GM18499 (cell line): Measurements from ENCODE around the gene TTN.
"Not testable (repeated sequence)": the region's sequence is repeated elsewhere in the genome, so short reads cannot be mapped to it uniquely, and the experiment has no call there.

Source experiments
- ATAC-seq: cut with Tn5 transposase; IDR thresholded peaks from one replicate; pipeline ENCODE4 v1.9.1; 2021; ENCODE audit warnings: moderate number of reproducible peaks; ENCODE audit not compliant: insufficient read depth, unreplicated experiment

Gene TTN

DNA sequence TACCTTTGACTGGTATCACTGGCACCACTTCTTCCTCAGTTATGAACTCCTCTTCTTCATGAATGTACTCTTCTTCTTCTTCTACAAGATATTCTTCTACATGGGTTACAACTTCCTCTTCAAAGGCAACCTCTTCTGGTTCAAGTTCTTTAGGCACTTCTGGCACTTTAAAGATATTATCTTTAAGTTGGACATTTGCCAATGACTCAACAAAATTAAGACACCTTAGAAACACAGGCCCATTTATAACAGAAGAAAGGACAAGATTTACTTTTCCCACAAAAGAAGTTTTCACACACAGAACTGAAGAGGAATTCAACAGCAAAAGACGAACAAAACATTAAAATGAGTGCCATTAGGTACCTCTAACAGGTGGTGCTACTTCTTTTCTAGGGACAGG, 127.3 kb downstream of the TTN start:
- no peak for ATAC-seq

DNA sequence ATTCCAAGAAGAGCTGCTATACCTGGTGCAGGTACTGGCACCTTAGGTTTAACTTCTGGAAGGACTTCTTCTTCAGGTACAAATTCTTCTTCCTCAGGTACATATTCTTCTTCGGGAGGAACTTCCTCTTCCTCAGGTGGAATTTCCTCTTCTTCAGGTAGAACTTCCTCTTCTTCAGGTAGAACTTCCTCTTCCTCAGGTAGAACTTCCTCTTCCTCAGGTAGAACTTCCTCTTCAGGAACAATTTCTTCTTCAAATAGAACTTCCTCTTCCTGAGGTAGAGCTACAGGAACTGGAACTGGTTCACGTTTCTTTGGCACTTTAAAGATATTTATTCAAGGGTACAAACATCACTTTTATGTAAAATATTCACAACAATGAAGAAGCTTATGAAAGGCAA, 129.6 kb downstream of the TTN start:
- no peak for ATAC-seq

DNA sequence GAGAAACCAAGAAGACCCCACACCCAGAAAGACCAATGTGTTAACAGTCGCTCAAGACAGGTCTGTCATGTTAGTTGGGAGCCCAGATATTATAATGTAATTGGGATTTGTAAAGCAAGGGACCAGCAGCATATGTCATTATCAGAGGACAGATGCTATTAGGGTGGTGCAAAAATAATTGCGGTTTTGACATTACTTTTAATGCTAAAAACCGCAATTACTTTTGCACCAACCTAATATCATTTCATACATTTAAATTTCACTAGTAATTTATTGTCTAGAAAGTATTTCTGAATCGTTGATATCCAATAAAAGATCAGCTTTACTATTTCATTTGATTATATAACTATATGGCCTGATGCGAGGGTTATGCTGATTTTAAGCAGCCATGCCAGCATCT, 131.2 kb downstream of the TTN start:
- ATAC-seq: no peak

DNA sequence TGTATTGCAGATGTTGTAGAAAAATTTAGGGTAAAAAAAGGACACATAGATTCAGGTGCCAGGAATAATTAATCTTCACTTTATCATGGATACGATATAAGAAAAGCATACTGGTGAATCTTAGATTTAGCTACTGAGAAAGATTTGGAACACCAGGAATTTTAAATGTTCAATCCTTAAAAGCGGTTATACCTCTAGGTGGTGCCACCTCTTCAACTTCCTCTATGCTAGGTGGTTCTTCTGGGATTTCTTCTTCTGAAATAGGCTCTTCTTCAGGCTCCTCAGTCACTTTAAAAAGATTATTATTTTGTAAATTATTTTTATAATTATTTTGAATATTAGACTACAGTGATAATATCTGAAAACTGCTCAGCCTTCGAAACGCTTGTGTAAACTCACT, 133.1 kb downstream of the TTN start:
- ATAC-seq: no peak

DNA sequence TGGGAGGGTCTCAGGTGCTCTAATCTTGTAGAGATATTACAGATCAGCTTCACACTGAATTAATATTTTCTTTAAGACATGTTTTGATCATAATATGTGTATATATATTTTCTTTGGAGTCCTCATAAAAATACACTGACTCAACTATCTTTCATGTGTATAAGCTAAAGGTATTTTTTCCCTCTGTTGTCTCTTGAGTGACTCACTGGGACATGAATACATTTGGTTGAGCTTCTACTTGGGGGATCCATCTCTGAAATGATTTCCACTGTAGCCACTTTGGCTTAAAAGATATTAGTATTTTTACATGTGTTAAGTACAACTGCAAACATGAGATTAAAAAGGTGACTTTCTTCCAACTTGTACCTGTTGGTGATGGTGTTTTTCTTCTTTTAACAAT, 140.8 kb downstream of the TTN start:
- ATAC-seq: no peak

DNA sequence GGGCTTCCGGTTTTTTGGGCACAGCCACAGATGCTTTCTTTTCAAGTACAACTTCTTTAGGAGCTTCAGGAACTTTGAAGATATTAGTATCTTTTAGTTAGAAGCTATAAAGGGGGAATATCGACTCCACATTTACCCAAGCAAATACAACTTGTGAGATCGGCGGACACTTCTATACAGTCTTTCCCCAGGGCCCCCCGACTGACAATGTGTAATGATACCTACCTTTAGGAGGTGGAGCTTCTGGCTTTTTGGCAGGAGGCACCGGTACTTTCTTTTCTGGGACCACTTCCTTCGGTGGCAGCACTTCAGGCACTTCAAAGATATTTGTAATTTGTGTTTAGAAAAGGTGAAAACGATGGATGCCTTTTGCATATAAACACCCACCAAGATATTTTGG, 148.7 kb downstream of the TTN start:
- ATAC-seq: not testable (repeated sequence)

DNA sequence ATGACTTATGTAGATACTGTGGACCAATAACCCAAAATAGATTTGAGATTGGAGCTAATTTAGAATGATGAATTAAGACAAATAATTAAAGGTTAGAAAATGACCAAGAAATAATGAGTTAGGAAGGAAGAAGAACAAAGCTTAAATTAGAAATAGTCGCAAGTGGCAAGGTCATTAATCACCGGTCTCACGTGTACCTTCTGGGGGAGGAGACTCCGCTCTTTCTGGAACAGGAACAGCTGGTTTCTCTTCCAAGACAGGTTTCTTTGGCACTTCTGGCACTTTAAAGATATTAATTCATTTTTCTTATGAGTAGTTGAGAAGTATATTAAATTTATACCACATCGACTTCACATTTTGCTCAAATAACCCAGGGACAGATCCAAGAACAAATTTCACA, 156.7 kb downstream of the TTN start:
- no peak for ATAC-seq

DNA sequence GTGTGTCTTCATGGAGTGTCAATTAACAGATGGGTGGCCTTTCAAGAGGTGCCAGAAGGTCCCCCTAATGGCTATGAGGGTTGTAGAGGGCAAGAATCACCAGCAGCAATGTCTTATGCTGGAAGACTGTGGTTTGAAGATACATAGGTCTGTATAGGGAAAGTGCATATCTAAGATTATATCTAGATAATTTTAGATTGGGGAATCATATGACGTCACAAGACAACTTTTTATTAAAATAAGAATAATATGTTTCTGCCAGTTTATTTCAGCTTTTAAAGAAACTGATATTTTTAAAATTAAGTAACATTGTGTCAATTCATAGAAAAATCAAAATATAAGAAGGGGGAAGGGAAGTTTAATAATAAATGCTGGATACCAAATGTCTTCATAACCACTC, 162.3 kb downstream of the TTN start:
- ATAC-seq: no peak

DNA sequence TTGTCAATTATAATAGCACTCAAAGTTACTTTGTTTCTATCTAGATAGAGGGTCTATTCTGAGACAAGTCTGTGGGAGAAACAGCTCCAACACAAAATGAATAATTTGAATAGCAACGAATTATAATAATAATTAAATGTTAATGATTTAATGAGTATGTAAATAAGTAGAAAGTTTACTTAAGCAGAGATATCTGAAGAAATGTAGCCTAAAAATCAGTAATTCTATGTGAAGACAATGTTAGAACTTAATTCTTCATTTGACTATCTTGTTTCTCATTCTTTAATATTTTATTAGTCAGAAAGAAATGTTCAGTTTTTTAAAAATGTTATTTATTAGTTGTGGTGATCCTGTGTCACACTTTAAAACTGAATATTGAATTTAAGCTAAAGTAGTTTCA, 165.7 kb downstream of the TTN start:
- ATAC-seq: no peak

DNA sequence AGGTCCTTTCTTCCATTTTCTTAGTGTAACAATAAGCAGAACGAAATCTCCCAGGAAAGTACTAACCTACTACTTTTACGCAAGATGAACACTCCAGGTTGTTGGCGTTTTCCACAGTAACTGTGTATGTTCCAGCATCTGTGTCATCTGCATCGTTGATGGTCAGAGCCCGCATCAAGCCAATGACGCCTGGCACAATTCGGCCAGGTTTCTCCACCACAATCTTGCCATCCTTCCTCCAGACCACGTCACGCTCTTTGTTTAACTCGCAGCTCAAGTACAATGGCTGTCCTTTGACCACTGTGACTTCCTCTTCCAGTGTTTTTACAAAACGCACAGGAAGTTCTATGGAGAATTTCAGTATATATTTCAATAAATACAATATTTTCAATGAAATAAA, 171.3 kb downstream of the TTN start:
- ATAC-seq: no peak

DNA sequence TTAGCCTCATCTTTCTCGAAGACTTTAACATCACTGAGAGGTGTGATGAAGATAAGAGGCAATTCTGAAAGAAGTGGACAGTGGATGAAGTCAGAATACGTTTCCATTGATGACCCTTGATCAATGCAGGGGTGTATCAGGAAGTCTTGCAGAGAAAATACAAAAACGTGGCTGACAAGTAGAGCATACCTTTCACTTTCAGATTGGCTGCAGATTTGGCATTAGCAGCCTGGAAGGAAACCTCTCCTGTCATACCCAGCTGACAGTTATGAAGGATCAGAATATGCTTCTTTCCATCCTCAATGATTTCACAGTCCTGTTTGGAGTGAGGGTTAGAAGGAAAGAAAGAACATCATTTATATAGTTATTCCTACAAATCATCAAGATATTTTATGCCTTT, 174.5 kb downstream of the TTN start:
- no peak for ATAC-seq

DNA sequence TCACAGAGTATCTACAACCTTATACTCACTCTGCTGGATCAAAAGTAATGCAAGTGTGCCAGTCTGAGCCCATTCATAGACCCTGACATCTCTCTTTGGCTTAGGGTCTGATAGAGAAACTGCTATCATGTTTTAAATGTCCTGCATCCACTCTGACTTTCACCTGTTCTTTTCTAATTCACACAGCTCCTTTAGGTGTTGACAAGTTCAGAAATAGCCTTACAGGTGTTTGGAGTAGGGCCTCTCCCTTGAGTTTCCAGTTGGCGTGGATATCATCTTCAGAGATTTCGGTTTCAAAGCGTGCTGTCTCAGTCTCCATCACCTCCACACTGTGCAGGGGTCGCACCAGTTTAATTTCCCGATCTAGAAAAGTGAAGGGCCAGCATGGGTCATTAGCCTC, 176.6 kb downstream of the TTN start:
- ATAC-seq: no peak

DNA sequence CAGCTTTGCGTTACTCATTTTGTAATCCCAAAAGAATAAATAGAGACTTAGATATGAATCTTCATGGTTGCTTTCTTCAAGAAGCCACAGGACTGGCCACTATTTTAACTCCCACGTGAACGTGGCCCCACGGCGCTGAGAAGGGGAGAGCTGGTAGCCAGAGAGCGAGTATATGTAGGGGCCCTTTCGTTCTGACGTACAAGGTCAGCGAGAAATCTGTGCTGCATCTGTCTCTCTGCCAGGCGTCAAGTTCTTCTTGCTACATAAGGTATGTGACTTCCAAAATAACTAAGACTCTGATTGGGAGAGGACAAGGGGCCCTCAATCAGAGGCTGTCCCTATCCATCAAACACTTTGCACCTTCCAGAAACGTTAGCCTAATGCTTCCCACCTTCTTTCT, 177.8 kb downstream of the TTN start:
- ATAC-seq: no peak

DNA sequence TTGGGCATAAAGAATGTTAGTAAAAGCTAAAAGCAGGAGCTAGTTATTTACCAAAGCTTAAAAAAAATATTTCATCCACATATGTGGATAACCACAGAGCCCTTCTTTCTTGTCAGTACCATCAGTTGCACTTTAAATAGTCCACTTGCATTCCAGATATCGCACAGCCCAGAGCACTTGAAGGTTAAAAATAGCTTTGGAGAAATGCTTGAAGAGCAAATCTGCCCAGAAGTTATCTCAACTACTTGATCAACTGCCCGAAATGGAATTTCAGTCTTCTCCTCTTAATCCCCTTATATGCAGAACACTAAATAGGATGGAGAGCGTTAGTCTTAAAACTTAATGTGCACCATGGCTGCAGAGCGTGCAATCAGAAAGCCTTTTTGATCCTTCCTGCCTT, 178.6 kb downstream of the TTN start:
- ATAC-seq: no peak

DNA sequence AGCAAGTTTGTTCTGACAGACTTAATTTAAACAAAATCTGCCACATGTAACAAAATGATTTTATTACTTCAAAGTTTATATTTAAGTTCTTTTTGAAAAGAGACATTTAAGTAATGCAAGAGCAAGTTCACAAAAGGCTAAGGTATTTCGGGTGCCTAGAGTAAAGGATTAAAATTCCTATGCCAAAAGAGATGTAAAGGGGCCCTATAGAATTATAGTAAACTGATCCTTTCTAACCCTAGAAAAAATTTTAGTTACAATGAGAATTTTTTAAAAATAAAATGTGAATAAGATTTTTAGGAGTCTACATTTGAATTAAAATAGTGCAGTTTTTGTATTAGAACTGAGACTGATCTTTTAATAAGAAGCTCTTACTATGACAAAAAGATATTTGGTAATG, 179.8 kb downstream of the TTN start:
- ATAC-seq: no peak

DNA sequence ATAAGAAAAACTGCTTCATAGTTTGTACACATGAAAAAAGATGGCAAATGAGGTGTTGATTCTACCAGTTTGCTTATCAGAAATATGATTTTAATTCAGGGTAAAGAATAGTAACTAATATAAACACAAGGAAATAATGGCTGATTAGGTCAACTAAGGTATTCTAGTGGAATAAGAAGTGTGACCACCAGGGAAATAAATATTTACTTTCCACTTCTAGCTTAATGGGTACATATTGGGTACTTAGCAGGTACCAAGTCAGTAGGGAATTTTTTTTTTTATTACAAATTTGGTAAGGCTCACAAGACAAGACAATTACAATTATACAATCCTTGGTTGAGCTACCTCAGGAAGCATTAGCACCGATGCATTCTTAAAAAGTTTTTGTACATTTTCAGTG, 191.3 kb downstream of the TTN start:
- no peak for ATAC-seq

DNA sequence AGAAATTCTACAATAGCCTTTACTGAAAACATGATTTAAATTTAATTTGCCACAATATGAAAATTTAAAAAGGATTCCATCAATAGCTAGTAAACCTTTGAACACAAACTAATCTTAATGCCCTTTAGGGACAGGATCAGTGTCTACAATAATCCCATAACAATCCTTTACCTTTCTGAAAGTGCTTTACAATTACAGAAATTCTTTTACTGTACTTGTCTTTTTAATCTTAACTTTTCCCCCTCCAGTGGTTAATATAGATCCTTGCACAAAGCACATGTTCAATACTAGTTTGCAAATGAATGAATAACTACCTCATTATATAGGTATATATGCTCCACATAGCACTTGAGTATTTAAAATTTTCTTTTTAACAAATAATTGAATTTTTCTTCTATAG, 204.3 kb downstream of the TTN start:
- no peak for ATAC-seq

DNA sequence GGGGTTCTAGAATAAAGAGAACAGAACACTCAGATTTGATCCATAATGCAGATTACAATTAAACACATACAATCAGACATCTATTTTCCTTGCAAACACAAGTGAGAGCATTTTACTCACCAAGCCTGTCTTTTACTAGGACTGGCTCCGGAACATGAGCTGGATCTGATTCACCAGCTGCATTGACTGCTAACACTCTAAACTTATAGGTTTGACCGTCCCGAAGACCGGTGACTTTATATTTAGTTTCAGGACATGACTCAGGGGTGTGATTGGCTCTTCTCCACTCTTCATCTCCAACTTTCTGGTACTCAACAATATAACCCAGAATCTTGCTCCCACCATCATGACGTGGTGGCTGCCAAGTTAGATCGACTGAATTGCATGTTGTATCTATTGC, 214.6 kb downstream of the TTN start:
- no peak for ATAC-seq

DNA sequence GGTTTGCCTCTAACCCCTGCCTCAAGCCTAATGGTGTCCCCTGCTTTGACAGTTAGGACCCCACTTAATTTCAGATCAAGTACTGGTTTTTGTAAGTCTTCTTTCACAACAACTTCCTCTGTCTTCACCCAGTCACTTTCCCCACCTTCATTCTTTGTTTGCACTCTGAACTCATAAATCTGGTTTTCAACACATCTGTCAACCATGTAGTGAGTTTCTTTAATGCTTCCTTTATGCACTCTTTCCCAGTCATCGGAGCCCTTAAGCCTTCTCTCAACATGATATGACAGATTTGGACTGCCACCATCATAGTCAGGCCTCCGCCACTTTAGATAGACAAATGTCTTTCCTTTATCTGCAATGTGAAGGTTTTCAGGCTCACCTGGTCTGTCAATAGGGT, 217.9 kb downstream of the TTN start:
- no peak for ATAC-seq

DNA sequence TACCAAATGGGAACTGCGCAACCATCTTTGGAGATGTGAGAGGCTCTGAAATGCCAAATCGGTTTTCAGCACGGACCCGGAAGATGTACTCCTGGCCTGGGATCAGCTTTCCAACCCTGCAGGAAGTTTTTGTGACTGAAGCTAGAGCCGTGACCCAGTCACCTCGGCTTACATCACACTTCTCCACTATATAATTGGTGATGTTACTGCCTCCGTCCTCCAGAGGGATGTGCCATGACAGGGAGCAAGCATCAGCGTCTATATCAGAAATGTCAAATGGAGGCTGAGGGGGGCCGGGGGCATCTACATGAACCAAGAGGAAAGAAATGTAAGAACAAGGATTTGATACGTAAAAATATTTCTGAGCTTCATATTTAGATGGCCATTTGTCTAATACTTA, 222.6 kb downstream of the TTN start:
- no peak for ATAC-seq

DNA sequence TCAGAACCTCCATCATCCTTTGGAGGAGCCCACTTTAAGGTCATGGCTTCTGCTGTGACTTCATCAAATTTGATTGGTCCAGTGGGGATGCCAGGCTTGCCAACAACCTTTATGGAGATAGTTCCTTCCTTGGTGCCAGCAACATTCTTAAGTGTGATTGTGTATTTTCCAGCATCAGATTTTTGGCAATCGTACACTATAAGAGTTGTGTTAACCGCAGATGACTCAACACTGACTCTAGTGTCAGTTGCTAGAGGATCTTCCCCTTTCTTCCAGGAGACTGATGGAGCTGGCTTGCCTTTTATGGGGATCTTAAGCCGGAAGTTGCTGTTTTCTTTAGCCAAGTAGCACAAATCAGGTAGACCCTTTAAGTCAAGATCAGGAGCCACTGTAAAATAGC, 228.2 kb downstream of the TTN start:
- ATAC-seq: no peak

DNA sequence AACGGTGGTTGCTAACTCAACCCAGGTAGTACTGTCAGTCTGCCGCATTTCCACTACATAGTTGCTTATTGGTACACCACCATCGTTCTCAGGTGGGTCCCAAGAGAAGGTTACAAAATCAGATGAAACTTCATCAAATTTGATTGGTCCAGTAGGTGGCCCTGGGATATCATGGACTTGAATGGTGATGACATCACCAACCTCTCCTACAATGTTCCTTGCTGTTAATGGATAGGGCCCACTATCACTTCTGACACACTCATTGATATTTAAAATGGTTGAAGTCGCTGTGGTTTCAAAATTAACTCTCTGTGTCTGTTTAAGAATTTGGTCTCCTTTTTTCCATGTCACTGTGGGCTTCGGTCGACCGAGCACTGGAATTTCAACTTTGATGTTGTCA, 232.4 kb downstream of the TTN start:
- no peak for ATAC-seq

DNA sequence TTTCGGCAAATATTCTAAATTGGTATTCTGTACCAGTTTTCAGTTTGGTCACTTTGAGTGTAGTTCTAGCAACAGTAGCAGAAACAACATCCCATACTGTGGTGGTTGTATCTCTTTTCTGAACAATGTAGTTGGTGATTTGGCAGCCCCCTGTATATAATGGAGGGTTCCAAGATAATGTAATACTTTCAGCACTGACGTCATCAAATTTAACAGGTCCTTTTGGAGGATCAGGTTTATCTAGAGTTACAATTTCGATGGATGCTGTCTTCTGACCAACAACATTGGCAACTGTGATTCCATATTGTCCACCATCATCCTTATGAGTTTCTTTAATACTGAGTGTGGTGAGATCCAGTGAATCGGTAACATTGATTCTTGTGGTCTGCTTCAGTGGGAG, 239.0 kb downstream of the TTN start:
- no peak for ATAC-seq

DNA sequence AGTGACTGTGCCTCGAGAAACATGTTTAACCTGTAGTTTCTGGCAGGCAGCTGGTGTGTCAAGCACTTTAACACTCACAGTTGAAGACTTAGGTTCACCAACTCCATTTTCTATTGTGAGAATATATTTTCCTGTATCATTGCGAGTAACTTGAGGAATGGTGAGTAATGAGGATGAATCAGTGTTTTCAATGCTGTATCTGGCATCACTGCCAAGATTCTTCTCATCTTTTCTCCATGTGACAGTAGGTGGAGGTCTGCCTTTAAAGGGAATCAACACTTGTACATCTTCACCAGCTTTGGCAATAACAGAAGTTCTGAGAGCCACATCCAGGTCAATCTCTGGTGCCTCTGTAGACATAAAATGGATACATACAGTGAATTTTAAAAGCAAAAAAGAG, 254.2 kb downstream of the TTN start:
- ATAC-seq: no peak
